GM10248 (cell line): ENCODE data around the gene EHMT1.

Source experiments
- CTCF ChIA-PET: fragments of 300-600 bp; sonication (Branson Sonifier 250); formaldehyde crosslinking; extraction: SDS; loops from one replicate; lab custom pipeline; 2021; ENCODE audit warnings: antibody characterized with exemption; lab: Yijun Ruan, JAX
- POLR2A ChIA-PET: fragments of 350-650 bp; sonication (Branson Sonifier 250); formaldehyde crosslinking; extraction: SDS; loops from one replicate; lab custom pipeline; 2020; ENCODE audit warnings: antibody characterized with exemption; lab: Yijun Ruan, JAX
- DNase-seq: peaks from one replicate; pipeline ENCODE4 v3.0.0; 2012; ENCODE audit errors: extremely low spot score
- CTCF ChIP-seq: IDR thresholded peaks from 2 replicates; pipeline ENCODE4 v1.5.1; 2012; ENCODE audit warnings: mild to moderate bottlenecking, low read depth; ENCODE audit errors: extremely low read depth, missing control alignments, control extremely low read depth

Gene EHMT1

GRCh38 chr9:137658781-137659180 lies 40.0 kb downstream of the EHMT1 start:
- no peak for DNase-seq
- ChIA-PET CTCF (interaction anchor here (1.1 to 1.9 kb wide), 5 partner anchors 8 to 15 kb away, joined by 3 to 14 read pairs (median 4); no protein-coding TSS in a partner anchor), POLR2A (no interaction called here)
- no peak for TF ChIP-seq CTCF

DNA sequence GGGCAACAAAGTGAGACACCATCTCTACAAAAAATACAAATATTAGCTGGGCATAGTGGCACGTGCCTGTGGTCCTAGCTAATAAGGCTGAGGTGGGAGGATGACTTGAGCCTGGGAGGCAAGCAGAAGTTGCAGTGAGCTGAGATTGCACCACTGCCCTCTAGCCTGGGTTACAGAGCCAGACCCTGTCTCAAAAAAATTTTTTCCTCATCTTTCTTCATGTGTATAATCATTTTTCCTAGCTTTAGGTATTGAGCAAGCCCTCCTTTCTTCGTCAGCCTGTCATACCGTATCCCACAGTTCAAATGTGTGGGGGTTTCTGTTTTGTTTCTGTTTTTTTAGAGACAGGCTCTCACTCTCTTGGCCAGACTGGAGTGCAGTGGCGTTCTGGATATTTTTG lies 41.3 kb downstream of the EHMT1 start:
- TF ChIP-seq CTCF = no peak
- ChIA-PET CTCF (interaction anchor here (1.2 to 1.9 kb wide), 3 partner anchors 11 to 14 kb away, joined by 3 to 8 read pairs (median 5); no protein-coding TSS in a partner anchor), POLR2A (no interaction called here)
- no peak for DNase-seq

DNA sequence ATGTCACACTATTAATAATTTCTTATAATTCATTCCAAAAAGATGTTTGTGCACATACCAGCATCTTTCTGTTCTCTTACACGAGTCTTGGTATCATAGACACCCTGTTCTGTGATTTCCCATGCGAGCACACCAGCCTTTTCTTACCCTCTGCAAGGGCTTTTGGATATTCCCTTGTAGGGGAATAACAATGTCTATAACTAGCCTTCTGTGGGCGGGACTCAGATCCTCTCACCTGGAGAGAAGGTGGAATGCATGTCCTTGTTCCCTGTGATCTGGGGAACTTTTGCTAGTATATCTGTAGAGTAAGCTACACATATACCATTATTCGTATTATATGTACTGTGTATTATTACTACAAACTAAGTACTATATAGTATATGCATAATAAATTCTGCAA lies 44.8 kb downstream of the EHMT1 start:
- ChIA-PET POLR2A (no interaction called here), CTCF (interaction anchor here (4.2 kb wide), 1 partner anchor 10 kb away, joined by 23 read pairs; no protein-coding TSS in a partner anchor)
- DNase-seq = no peak
- no peak for TF ChIP-seq CTCF

DNA sequence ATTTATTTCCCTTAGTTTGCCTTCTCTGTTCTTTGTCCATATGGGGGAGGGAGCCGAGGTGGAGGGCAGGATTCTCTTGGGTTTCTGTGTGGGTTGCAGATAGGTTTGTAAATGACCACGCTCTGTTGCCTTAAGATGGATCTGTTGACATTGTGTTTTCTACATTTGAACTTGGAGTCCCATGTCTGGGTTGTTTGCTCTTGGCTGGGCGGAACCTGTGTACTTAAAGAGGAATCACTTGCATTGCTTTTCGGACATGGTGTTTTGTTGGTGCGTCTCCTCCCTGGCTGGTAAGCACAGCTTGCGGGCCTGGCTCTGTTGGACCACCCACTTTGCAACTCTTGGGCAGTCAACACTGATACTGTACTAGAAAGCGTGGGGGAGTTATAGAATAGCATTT lies 45.9 kb downstream of the EHMT1 start:
- CTCF ChIA-PET = interaction anchor here (0.8 to 4.2 kb wide), 2 partner anchors 9 to 44 kb away, joined by 3 to 23 read pairs; no protein-coding TSS in a partner anchor
- POLR2A ChIA-PET = interaction anchor here (0.6 kb wide), 1 partner anchor 42 kb away, joined by 3 read pairs; no protein-coding TSS in a partner anchor
- no peak for DNase-seq
- TF ChIP-seq CTCF = no peak

DNA sequence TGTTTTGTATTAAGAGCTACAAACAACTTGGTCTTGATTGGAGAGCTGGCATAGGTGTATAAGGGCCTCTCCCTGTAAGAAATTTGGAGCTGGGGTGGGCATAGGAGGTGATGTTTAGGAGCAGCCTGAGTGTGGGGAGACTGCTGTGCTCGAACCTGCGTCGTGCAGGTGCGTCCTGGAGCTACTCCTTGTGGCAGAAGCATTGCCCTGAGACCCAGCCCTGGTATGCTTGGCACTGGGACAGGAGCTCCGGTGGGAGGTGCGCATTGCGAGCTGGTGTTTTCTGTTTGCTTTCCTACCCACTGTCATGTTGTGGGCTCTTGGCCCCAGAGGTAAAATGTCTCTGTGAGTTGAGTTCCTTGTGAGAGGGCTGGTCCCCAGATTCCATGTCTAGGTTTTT lies 46.4 kb downstream of the EHMT1 start:
- ChIA-PET POLR2A (interaction anchor here (0.6 kb wide), 1 partner anchor 42 kb away, joined by 3 read pairs; no protein-coding TSS in a partner anchor), CTCF (interaction anchor here (0.8 to 4.2 kb wide), 3 partner anchors 8 to 44 kb away, joined by 3 to 23 read pairs (median 7); no protein-coding TSS in a partner anchor)
- no peak for DNase-seq
- TF ChIP-seq CTCF = no peak

DNA sequence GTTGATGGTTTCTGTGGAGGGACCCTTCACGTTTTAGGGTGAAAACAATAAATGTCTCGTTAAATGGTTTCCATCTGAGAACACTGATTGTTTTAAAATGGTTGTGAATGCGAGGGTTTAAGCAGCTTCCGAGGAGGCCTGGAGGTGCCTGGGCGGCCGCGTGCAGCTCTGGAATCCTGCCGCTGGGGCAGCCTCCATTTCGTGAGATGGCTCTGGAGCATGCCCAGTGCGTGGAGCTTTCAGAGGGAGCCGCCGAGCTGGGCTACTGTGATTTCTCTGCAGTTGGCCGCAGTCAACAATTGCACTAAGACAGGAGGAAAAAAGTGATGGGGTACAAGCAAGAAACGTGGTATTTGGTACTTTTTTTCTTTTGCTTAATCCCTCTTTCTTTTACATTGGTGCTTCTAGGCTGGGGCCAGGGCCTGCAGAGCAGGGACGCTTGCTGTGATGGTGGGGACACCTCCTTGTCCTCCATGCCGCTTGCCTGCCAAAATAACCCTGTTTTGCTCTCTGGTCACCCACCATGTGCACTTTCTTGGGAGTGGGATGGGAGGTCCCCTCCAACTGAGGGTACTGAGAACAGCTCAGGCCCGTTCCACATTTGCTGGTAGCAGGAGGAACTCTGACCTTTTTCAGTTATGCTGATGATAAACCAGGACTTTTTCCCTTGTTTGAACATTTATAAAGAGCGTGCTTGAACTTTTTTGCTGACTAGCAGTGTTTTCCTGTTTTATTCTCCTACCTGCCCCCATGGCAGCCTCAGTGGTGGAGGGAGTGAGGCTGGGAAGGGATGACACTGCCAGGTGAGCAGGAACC lies 47.1 kb downstream of the EHMT1 start:
- DNase-seq = no peak
- POLR2A ChIA-PET = no interaction called here
- no peak for TF ChIP-seq CTCF
- CTCF ChIA-PET = interaction anchor here (0.8 to 4.2 kb wide), 4 partner anchors 8 to 45 kb away, joined by 3 to 23 read pairs (median 5); no protein-coding TSS in a partner anchor
